ENCODE results near the gene SERINC2. TPM values are rescaled to one million over a fixed set of nuclear protein-coding genes. Genes with fewer than 3 reads are reported as not detected.

SERINC2 gene
- polyA plus RNA-seq, 2 of the 4 experiments (the other 2 are of a cell fraction) = 6.0 to 16.3 TPM

DNA sequence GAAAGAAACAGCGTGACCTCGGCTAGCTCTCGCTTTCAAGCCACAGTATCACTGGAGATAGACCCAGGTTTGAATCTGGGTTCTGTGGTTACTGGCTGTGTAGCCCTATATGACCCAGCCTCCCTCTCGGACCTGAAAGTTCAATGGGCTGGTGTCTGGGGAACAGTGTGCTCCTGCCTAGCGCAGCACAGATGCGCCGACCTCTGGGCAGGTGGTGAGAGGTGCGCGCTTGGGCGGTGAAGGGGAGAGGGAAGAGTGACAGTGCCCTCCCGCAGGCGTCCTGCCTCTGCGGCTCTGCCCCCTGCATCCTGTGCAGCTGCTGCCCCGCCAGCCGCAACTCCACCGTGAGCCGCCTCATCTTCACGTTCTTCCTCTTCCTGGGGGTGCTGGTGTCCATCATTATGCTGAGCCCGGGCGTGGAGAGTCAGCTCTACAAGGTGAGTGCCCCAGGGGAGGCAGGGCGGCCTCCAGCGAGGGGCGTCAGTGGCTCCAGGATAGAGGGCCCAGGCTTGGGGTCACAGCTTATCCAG lies 10.5 kb downstream of the SERINC2 start:
- Histone ChIP-seq H3K4me2 (no peak overlapping the region), H3K4me3 (no peak overlapping the region), H3K27ac (no peak overlapping the region; a peak in 1 of 6 replicates), H3K4me1 (peaks cover 29% of the 10 kb centered on the region), H3K9me3 (no peaks in the 10 kb centered on the region)
- WGBS (ENCODE audit: missing lambda C conversion rate) = 73% methylated on average over 21 of the region's 23 CpGs
- ChIA-PET POLR2A (no interaction called here), CTCF (interaction anchor here (0.7 to 9.5 kb wide), 19 partner anchors 10 to 242 kb away, joined by 3 to 151 read pairs (median 4); partner anchors contain the start of genes SERINC2, SNRNP40 and ZCCHC17)
- ATAC-seq (no peak), DNase-seq (ENCODE audit: low read depth in 1 of 2, low spot score in 1 of 2) (no peak), FAIRE-seq (no peak)
- TF ChIP-seq, protein P1, sequence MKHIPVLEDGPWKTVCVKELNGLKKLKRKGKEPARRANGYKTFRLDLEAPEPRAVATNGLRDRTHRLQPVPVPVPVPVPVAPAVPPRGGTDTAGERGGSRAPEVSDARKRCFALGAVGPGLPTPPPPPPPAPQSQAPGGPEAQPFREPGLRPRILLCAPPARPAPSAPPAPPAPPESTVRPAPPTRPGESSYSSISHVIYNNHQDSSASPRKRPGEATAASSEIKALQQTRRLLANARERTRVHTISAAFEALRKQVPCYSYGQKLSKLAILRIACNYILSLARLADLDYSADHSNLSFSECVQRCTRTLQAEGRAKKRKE (CRISPR knock-in tag; IDR thresholded peaks at IDR 0.05; ENCODE audit: low read depth) = no peak
- TF ChIP-seq BHLHE40 (IDR thresholded peaks at IDR 0.05; ENCODE audit: low read depth, low read length) (no peak), CBX8 (IDR thresholded peaks at IDR 0.05) (no peak), HEYL (CRISPR knock-in tag; IDR thresholded peaks at IDR 0.05) (no peak), JUNB (IDR thresholded peaks at IDR 0.05) (no peak), HOXB5 (CRISPR knock-in tag; IDR thresholded peaks at IDR 0.05) (no peak), ESRRA (IDR thresholded peaks at IDR 0.05; ENCODE audit: borderline replicate concordance, low read length) (no peak), ZC3H11A (IDR thresholded peaks at IDR 0.05) (no peak)

DNA sequence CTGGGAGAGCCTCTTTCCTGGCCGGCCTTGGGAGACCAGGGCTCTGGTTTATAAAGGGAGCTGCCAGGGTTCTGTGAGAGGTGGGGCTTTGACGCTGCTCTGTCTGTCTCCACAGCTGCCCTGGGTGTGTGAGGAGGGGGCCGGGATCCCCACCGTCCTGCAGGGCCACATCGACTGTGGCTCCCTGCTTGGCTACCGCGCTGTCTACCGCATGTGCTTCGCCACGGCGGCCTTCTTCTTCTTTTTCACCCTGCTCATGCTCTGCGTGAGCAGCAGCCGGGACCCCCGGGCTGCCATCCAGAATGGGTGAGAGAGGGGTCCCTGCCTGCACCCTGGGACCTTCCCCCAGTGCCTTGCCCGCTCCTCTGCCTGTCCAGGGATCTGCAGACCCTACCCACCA lies 11.6 kb downstream of the SERINC2 start:
- DNase-seq (ENCODE audit: low read depth in 1 of 2, low spot score in 1 of 2) = no peak
- peaks cover 29% of the 10 kb centered on the region for H3K4me1 ChIP-seq
- ChIA-PET POLR2A (no interaction called here), CTCF (interaction anchor here (0.6 to 9.5 kb wide), 6 partner anchors 11 to 240 kb away, joined by 3 to 151 read pairs (median 18); no protein-coding TSS in a partner anchor)
- no peaks in the 10 kb centered on the region for H3K9me3 ChIP-seq
- H3K4me2 ChIP-seq = no peak overlapping the region
- no peak for FAIRE-seq
- no peak for ATAC-seq
- no peak overlapping the region for H3K27ac ChIP-seq
- 91% methylated on average over 14 of the region's 15 CpGs for WGBS (ENCODE audit: missing lambda C conversion rate)
- TF ChIP-seq NFE2L2 (conservative IDR thresholded peaks at IDR 0.05; ENCODE audit: low read length) (no peak), RARB (CRISPR knock-in tag; IDR thresholded peaks at IDR 0.05) (no peak), KDM5A (IDR thresholded peaks at IDR 0.05) (no peak), MYC (IDR thresholded peaks at IDR 0.05; ENCODE audit: borderline replicate concordance, low read length) (no peak), HEYL (CRISPR knock-in tag; IDR thresholded peaks at IDR 0.05) (no peak), HOXB5 (CRISPR knock-in tag; IDR thresholded peaks at IDR 0.05) (no peak), TP53 (CRISPR knock-in tag; IDR thresholded peaks at IDR 0.05) (no peak), JUN (IDR thresholded peaks at IDR 0.05) (no peak), POLR2AphosphoS2 (conservative IDR thresholded peaks at IDR 0.05; ENCODE audit: low read length) (no peak), RFX5 (IDR thresholded peaks at IDR 0.05) (no peak), SREBF2 (IDR thresholded peaks at IDR 0.05) (no peak)
- TF ChIP-seq, protein P2, sequence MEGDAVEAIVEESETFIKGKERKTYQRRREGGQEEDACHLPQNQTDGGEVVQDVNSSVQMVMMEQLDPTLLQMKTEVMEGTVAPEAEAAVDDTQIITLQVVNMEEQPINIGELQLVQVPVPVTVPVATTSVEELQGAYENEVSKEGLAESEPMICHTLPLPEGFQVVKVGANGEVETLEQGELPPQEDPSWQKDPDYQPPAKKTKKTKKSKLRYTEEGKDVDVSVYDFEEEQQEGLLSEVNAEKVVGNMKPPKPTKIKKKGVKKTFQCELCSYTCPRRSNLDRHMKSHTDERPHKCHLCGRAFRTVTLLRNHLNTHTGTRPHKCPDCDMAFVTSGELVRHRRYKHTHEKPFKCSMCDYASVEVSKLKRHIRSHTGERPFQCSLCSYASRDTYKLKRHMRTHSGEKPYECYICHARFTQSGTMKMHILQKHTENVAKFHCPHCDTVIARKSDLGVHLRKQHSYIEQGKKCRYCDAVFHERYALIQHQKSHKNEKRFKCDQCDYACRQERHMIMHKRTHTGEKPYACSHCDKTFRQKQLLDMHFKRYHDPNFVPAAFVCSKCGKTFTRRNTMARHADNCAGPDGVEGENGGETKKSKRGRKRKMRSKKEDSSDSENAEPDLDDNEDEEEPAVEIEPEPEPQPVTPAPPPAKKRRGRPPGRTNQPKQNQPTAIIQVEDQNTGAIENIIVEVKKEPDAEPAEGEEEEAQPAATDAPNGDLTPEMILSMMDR (IDR thresholded peaks at IDR 0.05) = no peak
- no peak overlapping the region for H3K4me3 ChIP-seq

DNA sequence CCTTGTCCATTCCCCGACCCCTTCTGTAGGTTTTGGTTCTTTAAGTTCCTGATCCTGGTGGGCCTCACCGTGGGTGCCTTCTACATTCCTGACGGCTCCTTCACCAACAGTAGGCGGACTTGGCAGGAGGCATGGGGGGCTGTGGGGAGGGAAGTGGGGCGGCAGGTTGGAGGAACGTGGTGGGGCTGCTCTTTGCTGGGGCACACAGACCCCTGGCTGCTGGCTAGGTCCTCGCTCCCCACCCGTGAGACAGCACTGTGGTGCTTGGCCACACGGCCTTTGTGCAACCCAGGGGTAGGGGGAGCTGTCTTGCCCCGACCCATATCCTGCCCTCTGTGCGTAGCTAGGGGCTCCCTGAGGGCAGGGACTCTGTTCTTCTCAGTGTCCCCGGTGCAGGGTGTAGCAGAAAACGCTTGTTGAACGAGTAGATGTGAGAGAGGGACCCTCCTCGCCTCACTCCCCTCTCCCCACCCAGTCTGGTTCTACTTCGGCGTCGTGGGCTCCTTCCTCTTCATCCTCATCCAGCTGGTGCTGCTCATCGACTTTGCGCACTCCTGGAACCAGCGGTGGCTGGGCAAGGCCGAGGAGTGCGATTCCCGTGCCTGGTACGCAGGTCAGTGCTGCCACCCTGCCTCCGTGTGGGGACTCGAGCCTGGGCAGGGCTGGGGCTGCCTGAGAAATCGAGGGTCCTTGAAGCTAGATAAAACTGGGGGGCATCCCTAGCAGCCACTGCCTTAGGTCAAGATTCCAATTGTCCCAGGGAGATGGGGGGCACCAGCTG lies 12.5 kb downstream of the SERINC2 start:
- CTCF ChIA-PET = interaction anchor here (0.6 to 9.5 kb wide), 5 partner anchors 32 to 240 kb away, joined by 3 to 151 read pairs (median 11); no protein-coding TSS in a partner anchor
- no peaks in the 10 kb centered on the region for H3K9me3 ChIP-seq
- no peak overlapping the region for H3K4me3 ChIP-seq
- H3K4me2 ChIP-seq = peak overlapping the region; percentile 47; the same call in 1 of the 3 replicates
- peak overlapping the region in 1 of 2 experiments; percentile 70; a peak in 3 of 6 replicates for H3K27ac ChIP-seq
- TF ChIP-seq FOSL2 (IDR thresholded peaks at IDR 0.05) = no peak
- no peak for TF ChIP-seq FOSL2 (CRISPR knock-in tag; IDR thresholded peaks at IDR 0.05)
- TF ChIP-seq RCOR1 (IDR thresholded peaks at IDR 0.05; ENCODE audit: low read depth, low read length) = no peak
- TF ChIP-seq, protein P3, sequence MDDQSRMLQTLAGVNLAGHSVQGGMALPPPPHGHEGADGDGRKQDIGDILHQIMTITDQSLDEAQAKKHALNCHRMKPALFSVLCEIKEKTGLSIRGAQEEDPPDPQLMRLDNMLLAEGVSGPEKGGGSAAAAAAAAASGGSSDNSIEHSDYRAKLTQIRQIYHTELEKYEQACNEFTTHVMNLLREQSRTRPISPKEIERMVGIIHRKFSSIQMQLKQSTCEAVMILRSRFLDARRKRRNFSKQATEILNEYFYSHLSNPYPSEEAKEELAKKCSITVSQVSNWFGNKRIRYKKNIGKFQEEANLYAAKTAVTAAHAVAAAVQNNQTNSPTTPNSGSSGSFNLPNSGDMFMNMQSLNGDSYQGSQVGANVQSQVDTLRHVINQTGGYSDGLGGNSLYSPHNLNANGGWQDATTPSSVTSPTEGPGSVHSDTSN (IDR thresholded peaks at IDR 0.05) = no peak
- TF ChIP-seq FOXS1 (CRISPR knock-in tag; IDR thresholded peaks at IDR 0.05) = no peak
- TF ChIP-seq, protein P4, sequence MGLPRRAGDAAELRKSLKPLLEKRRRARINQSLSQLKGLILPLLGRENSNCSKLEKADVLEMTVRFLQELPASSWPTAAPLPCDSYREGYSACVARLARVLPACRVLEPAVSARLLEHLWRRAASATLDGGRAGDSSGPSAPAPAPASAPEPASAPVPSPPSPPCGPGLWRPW (IDR thresholded peaks at IDR 0.05) = no peak
- no peak for TF ChIP-seq SREBF2 (IDR thresholded peaks at IDR 0.05)
- WGBS (ENCODE audit: missing lambda C conversion rate) = 75% methylated on average over 14 of the region's 28 CpGs
- no peak for FAIRE-seq
- no peak for DNase-seq (ENCODE audit: low read depth in 1 of 2, low spot score in 1 of 2)
- H3K4me1 ChIP-seq = peaks cover 29% of the 10 kb centered on the region
- POLR2A ChIA-PET = no interaction called here
- ATAC-seq = no peak
